Measurements from ENCODE around the gene CLRN1.
A peak's percentile ranks its signal among the peaks of the same experiment; 100 is the strongest.

Gene CLRN1

GRCh38 chr3:150920236-150920635 lies 52.3 kb downstream of the CLRN1 start:
- DNase-seq (ENCODE audit: low read depth) = peak; percentile 33

GRCh38 chr3:150917951-150918350 lies 54.6 kb downstream of the CLRN1 start:
- no peak for DNase-seq (ENCODE audit: low read depth)

- no peak for DNase-seq (ENCODE audit: low read depth)
Measured at GRCh38 chr3:150913133-150913922, 59.2 kb downstream of the CLRN1 start.

- no peak for DNase-seq (ENCODE audit: low read depth)
Measured at GRCh38 chr3:150912501-150912900, 60.0 kb downstream of the CLRN1 start.

- DNase-seq (ENCODE audit: low read depth) = no peak
Measured at GRCh38 chr3:150911771-150912170, 60.8 kb downstream of the CLRN1 start.

GRCh38 chr3:150906461-150906860 lies 66.1 kb downstream of the CLRN1 start:
- DNase-seq (ENCODE audit: low read depth) = no peak

- no peak for DNase-seq (ENCODE audit: low read depth)
Measured at GRCh38 chr3:150905746-150906145, 66.8 kb downstream of the CLRN1 start.

- no peak for DNase-seq (ENCODE audit: low read depth)
Measured at GRCh38 chr3:150905339-150905738, 67.2 kb downstream of the CLRN1 start, which contains the start of gene MINDY4B. Gene MINDY4B, minus strand, starts transcription at chr3:150905439. Its CDS starts 0 bp downstream, at chr3:150905439.

- DNase-seq (ENCODE audit: low read depth) = no peak
Measured at GRCh38 chr3:150902988-150903387, 69.5 kb downstream of the CLRN1 start.

- DNase-seq (ENCODE audit: low read depth) = no peak
Measured at GRCh38 chr3:150901793-150902192, 70.7 kb downstream of the CLRN1 start.

- no peak for DNase-seq (ENCODE audit: low read depth)
Measured at GRCh38 chr3:150899141-150899540, 73.4 kb downstream of the CLRN1 start.

- no peak for DNase-seq (ENCODE audit: low read depth)
Measured at GRCh38 chr3:150898046-150898754, 74.3 kb downstream of the CLRN1 start.

- no peak for DNase-seq (ENCODE audit: low read depth)
Measured at GRCh38 chr3:150897592-150897991, 74.9 kb downstream of the CLRN1 start.

- DNase-seq (ENCODE audit: low read depth) = no peak
Measured at GRCh38 chr3:150890831-150891230, 81.7 kb downstream of the CLRN1 start.

- DNase-seq (ENCODE audit: low read depth) = no peak
Measured at GRCh38 chr3:150890295-150890694, 82.2 kb downstream of the CLRN1 start.

- no peak for DNase-seq (ENCODE audit: low read depth)
Measured at GRCh38 chr3:150889106-150889505, 83.4 kb downstream of the CLRN1 start.

- peak; percentile 46 for DNase-seq (ENCODE audit: low read depth)
Measured at GRCh38 chr3:150887031-150887430, 85.5 kb downstream of the CLRN1 start.

GRCh38 chr3:150885535-150885934 lies 87.0 kb downstream of the CLRN1 start:
- no peak for DNase-seq (ENCODE audit: low read depth)

- DNase-seq (ENCODE audit: low read depth) = no peak
Measured at GRCh38 chr3:150878996-150879575, 93.4 kb downstream of the CLRN1 start.

GRCh38 chr3:150878290-150878689 lies 94.2 kb downstream of the CLRN1 start:
- DNase-seq (ENCODE audit: low read depth) = no peak

- DNase-seq (ENCODE audit: low read depth) = no peak
Measured at GRCh38 chr3:150877303-150877702, 95.2 kb downstream of the CLRN1 start.

- no peak for DNase-seq (ENCODE audit: low read depth)
Measured at GRCh38 chr3:150876611-150877265, 95.8 kb downstream of the CLRN1 start.

Data from ELR (cell line).